WTC11 (cell line): ENCODE data around the gene TPCN2. TPM values are rescaled to one million over a fixed set of nuclear protein-coding genes. Genes with fewer than 3 reads are reported as not detected.
A peak's percentile ranks its signal among the peaks of the same experiment; 100 is the strongest.

Experiments used
- ATAC-seq: fragments of 200-7000 bp; cut with Tn5 transposase; 2 replicates; pipeline ENCODE4 v1.10.0; 2021; ENCODE audit warnings: mild to moderate bottlenecking, moderate library complexity
- CTCF ChIA-PET: fragments of 300-600 bp; sonication (Branson Sonifier 250); formaldehyde crosslinking; loops from one replicate; lab custom pipeline; 2021; ENCODE audit warnings: antibody characterized with exemption; lab: Charles Lee
- POLR2A ChIA-PET: fragments of 350-600 bp; sonication (Branson Sonifier 250); formaldehyde crosslinking; loops from one replicate; lab custom pipeline; 2021; ENCODE audit warnings: antibody characterized with exemption; lab: Charles Lee
- DNase-seq: peaks from one replicate; pipeline ENCODE4 v3.0.0; 2021; ENCODE audit warnings: low spot score
- H3K27ac Mint-ChIP-seq: 2 replicates; pipeline ENCODE4 v1.8.0; 2021; ENCODE audit warnings: mixed read lengths
- H3K27me3 Mint-ChIP-seq: 2 replicates; pipeline ENCODE4 v1.8.0; 2021; ENCODE audit warnings: low read depth, mild to moderate bottlenecking, moderate library complexity, mixed read lengths
- H3K36me3 Mint-ChIP-seq: 2 replicates; pipeline ENCODE4 v1.8.0; 2021; ENCODE audit warnings: mixed read lengths
- H3K4me1 Mint-ChIP-seq: 2 replicates; pipeline ENCODE4 v1.8.0; 2022; ENCODE audit warnings: mixed read lengths
- H3K4me3 Mint-ChIP-seq: 2 replicates; pipeline ENCODE4 v1.8.0; 2021; ENCODE audit warnings: mild to moderate bottlenecking, moderate library complexity, mixed read lengths
- H3K9me3 Mint-ChIP-seq: 2 replicates; pipeline ENCODE4 v1.8.0; 2021; ENCODE audit warnings: mixed read lengths
- ATF1 ChIP-seq: sonication (generic); formaldehyde crosslinking; IDR thresholded peaks from 2 replicates; pipeline ENCODE4 v1.8.1; 2023; ENCODE audit warnings: mild to moderate bottlenecking, moderate library complexity, missing genetic modification reagents
- CREB1 ChIP-seq: sonication (generic); formaldehyde crosslinking; IDR thresholded peaks from 2 replicates; pipeline ENCODE4 v1.8.0; 2023; ENCODE audit warnings: mild to moderate bottlenecking, missing genetic modification reagents
- ETV6 ChIP-seq: sonication (generic); formaldehyde crosslinking; IDR thresholded peaks from 2 replicates; pipeline ENCODE4 v1.8.1; 2022; ENCODE audit warnings: mild to moderate bottlenecking, missing genetic modification reagents
- HMGA2 ChIP-seq: fragments of 250-450 bp; sonication (Bioruptor Pico); IDR thresholded peaks from 2 replicates; pipeline ENCODE4 v1.4.0; 2021; ENCODE audit warnings: mild to moderate bottlenecking, moderate library complexity
- IRF2 ChIP-seq: sonication (generic); formaldehyde crosslinking; IDR thresholded peaks from 2 replicates; pipeline ENCODE4 v1.8.0; 2022; ENCODE audit warnings: low read depth, missing genetic modification reagents, borderline replicate concordance
- JAZF1 ChIP-seq: fragments of 250-450 bp; sonication (Bioruptor Pico); IDR thresholded peaks from 2 replicates; pipeline ENCODE4 v1.9.0; 2021; ENCODE audit warnings: moderate library complexity, mild to moderate bottlenecking, inconsistent platforms
- KAT7 ChIP-seq: sonication (generic); formaldehyde crosslinking; IDR thresholded peaks from 2 replicates; pipeline ENCODE4 v1.8.1; 2023; ENCODE audit warnings: missing genetic modification reagents, mild to moderate bottlenecking, borderline replicate concordance
- MYBL2 ChIP-seq: sonication (generic); formaldehyde crosslinking; IDR thresholded peaks from 2 replicates; pipeline ENCODE4 v1.8.1; 2023; ENCODE audit warnings: mild to moderate bottlenecking, moderate library complexity, missing genetic modification reagents
- NR2C2 ChIP-seq: sonication (generic); formaldehyde crosslinking; IDR thresholded peaks from 2 replicates; pipeline ENCODE4 v1.8.0; 2022; ENCODE audit warnings: mild to moderate bottlenecking, missing genetic modification reagents
- NR3C1 ChIP-seq: sonication (generic); formaldehyde crosslinking; conservative IDR thresholded peaks from 2 replicates; pipeline ENCODE4 v1.8.1; 2023; ENCODE audit warnings: low read depth, mild to moderate bottlenecking, missing genetic modification reagents
- PRRX2 ChIP-seq: fragments of 250-450 bp; sonication (Bioruptor Pico); IDR thresholded peaks from 2 replicates; pipeline ENCODE4 v1.8.0; 2021; ENCODE audit warnings: mild to moderate bottlenecking
- SP1 ChIP-seq: sonication (generic); formaldehyde crosslinking; conservative IDR thresholded peaks from 2 replicates; pipeline ENCODE4 v1.8.1; 2022; ENCODE audit warnings: missing genetic modification reagents
- TEAD1 ChIP-seq: sonication (generic); formaldehyde crosslinking; IDR thresholded peaks from 2 replicates; pipeline ENCODE4 v1.8.0; 2022; ENCODE audit warnings: mild to moderate bottlenecking, missing genetic modification reagents
- USF1 ChIP-seq: sonication (generic); formaldehyde crosslinking; IDR thresholded peaks from 2 replicates; pipeline ENCODE4 v1.8.0; 2022; ENCODE audit warnings: mild to moderate bottlenecking, missing genetic modification reagents
- ZNF219 ChIP-seq: sonication (generic); formaldehyde crosslinking; IDR thresholded peaks from 2 replicates; pipeline ENCODE4 v1.8.0; 2023; ENCODE audit warnings: missing genetic modification reagents, mild to moderate bottlenecking, borderline replicate concordance
- ZNF416 ChIP-seq: fragments of 250-450 bp; sonication (Bioruptor Pico); IDR thresholded peaks from 2 replicates; pipeline ENCODE4 v1.9.0; 2021; ENCODE audit warnings: mild to moderate bottlenecking, inconsistent platforms
- total RNA-seq: library from RNA; stranded (reverse); gene quantifications from 3 replicates; pipeline ENCODE4 v1.2.3, GENCODE V29; 2021
- TF ChIP-seq, protein P1 (sequence below): sonication (generic); formaldehyde crosslinking; IDR thresholded peaks from 2 replicates; pipeline ENCODE4 v1.8.0; 2023; ENCODE audit warnings: mild to moderate bottlenecking, missing genetic modification reagents
- TF ChIP-seq, protein P2 (sequence below): fragments of 200-600 bp; IDR thresholded peaks from 2 replicates; pipeline ENCODE4 v1.8.0; 2022; ENCODE audit warnings: antibody characterized with exemption
- TF ChIP-seq, protein P3 (sequence below): sonication (generic); formaldehyde crosslinking; conservative IDR thresholded peaks from 2 replicates; pipeline ENCODE4 v1.8.1; 2023; ENCODE audit warnings: mild to moderate bottlenecking, low read depth, missing genetic modification reagents, moderate library complexity
- TF ChIP-seq, protein P4 (sequence below): sonication (generic); formaldehyde crosslinking; conservative IDR thresholded peaks from 2 replicates; pipeline ENCODE4 v1.8.1; 2022; ENCODE audit warnings: mild to moderate bottlenecking, missing genetic modification reagents

Gene TPCN2
- total RNA-seq, 1 experiment from 2014 or later: 24.6 TPM

GRCh38 chr11:69003301-69003865 is 45.3 kb upstream of the TPCN2 start:
- Mint-ChIP-seq H3K4me3 (no peak overlapping the region), H3K36me3 (no peaks in the 10 kb centered on the region), H3K4me1 (peaks cover 13% of the 10 kb centered on the region), H3K27ac (no peak overlapping the region), H3K27me3 (no peaks in the 10 kb centered on the region), H3K9me3 (no peaks in the 10 kb centered on the region)
- DNase-seq (peak; percentile 3), ATAC-seq (no peak)
- CTCF ChIA-PET: interaction anchor here (1.3 to 3.2 kb wide), 4 partner anchors 9 to 113 kb away, joined by 3 to 14 read pairs (median 6); no protein-coding TSS in a partner anchor
- TF ChIP-seq JAZF1: no peak
- TF ChIP-seq TEAD1: no peak
- no peak for TF ChIP-seq IRF2 (CRISPR knock-in tag)
- TF ChIP-seq ATF1 (CRISPR knock-in tag): no peak
- no peak for TF ChIP-seq NR3C1 (CRISPR knock-in tag)
- POLR2A ChIA-PET: interaction anchor here (1.0 kb wide), 1 partner anchor 11 kb away, joined by 4 read pairs; no protein-coding TSS in a partner anchor

GRCh38 chr11:69003866-69004367 is 44.8 kb upstream of the TPCN2 start:
- ChIA-PET CTCF (interaction anchor here (0.9 to 1.4 kb wide), 2 partner anchors 41 to 54 kb away, joined by 3 read pairs; no protein-coding TSS in a partner anchor), POLR2A (no interaction called here)
- Mint-ChIP-seq H3K36me3 (no peaks in the 10 kb centered on the region), H3K27me3 (no peaks in the 10 kb centered on the region), H3K9me3 (no peaks in the 10 kb centered on the region), H3K27ac (no peak overlapping the region; the same call in 1 of the 2 replicates), H3K4me3 (no peak overlapping the region), H3K4me1 (peaks cover 12% of the 10 kb centered on the region)
- no peak for TF ChIP-seq USF1 (CRISPR knock-in tag)
- TF ChIP-seq, protein P1, sequence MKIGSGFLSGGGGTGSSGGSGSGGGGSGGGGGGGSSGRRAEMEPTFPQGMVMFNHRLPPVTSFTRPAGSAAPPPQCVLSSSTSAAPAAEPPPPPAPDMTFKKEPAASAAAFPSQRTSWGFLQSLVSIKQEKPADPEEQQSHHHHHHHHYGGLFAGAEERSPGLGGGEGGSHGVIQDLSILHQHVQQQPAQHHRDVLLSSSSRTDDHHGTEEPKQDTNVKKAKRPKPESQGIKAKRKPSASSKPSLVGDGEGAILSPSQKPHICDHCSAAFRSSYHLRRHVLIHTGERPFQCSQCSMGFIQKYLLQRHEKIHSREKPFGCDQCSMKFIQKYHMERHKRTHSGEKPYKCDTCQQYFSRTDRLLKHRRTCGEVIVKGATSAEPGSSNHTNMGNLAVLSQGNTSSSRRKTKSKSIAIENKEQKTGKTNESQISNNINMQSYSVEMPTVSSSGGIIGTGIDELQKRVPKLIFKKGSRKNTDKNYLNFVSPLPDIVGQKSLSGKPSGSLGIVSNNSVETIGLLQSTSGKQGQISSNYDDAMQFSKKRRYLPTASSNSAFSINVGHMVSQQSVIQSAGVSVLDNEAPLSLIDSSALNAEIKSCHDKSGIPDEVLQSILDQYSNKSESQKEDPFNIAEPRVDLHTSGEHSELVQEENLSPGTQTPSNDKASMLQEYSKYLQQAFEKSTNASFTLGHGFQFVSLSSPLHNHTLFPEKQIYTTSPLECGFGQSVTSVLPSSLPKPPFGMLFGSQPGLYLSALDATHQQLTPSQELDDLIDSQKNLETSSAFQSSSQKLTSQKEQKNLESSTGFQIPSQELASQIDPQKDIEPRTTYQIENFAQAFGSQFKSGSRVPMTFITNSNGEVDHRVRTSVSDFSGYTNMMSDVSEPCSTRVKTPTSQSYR: no peak
- TF ChIP-seq ZNF219 (CRISPR knock-in tag): no peak
- TF ChIP-seq, protein P2, sequence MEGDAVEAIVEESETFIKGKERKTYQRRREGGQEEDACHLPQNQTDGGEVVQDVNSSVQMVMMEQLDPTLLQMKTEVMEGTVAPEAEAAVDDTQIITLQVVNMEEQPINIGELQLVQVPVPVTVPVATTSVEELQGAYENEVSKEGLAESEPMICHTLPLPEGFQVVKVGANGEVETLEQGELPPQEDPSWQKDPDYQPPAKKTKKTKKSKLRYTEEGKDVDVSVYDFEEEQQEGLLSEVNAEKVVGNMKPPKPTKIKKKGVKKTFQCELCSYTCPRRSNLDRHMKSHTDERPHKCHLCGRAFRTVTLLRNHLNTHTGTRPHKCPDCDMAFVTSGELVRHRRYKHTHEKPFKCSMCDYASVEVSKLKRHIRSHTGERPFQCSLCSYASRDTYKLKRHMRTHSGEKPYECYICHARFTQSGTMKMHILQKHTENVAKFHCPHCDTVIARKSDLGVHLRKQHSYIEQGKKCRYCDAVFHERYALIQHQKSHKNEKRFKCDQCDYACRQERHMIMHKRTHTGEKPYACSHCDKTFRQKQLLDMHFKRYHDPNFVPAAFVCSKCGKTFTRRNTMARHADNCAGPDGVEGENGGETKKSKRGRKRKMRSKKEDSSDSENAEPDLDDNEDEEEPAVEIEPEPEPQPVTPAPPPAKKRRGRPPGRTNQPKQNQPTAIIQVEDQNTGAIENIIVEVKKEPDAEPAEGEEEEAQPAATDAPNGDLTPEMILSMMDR: no peak
- TF ChIP-seq HMGA2: no peak
- TF ChIP-seq ETV6 (CRISPR knock-in tag): no peak
- TF ChIP-seq NR2C2 (CRISPR knock-in tag): no peak
- no peak for TF ChIP-seq MYBL2 (CRISPR knock-in tag)
- no peak for TF ChIP-seq PRRX2 (CRISPR knock-in tag)
- no peak for TF ChIP-seq JAZF1
- no peak for TF ChIP-seq NR3C1 (CRISPR knock-in tag)
- TF ChIP-seq CREB1 (CRISPR knock-in tag): no peak
- TF ChIP-seq KAT7 (CRISPR knock-in tag): no peak
- TF ChIP-seq, protein P3, sequence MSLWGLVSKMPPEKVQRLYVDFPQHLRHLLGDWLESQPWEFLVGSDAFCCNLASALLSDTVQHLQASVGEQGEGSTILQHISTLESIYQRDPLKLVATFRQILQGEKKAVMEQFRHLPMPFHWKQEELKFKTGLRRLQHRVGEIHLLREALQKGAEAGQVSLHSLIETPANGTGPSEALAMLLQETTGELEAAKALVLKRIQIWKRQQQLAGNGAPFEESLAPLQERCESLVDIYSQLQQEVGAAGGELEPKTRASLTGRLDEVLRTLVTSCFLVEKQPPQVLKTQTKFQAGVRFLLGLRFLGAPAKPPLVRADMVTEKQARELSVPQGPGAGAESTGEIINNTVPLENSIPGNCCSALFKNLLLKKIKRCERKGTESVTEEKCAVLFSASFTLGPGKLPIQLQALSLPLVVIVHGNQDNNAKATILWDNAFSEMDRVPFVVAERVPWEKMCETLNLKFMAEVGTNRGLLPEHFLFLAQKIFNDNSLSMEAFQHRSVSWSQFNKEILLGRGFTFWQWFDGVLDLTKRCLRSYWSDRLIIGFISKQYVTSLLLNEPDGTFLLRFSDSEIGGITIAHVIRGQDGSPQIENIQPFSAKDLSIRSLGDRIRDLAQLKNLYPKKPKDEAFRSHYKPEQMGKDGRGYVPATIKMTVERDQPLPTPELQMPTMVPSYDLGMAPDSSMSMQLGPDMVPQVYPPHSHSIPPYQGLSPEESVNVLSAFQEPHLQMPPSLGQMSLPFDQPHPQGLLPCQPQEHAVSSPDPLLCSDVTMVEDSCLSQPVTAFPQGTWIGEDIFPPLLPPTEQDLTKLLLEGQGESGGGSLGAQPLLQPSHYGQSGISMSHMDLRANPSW (CRISPR knock-in tag): no peak
- TF ChIP-seq ZNF416: no peak
- no peak for TF ChIP-seq SP1
- TF ChIP-seq, protein P4, sequence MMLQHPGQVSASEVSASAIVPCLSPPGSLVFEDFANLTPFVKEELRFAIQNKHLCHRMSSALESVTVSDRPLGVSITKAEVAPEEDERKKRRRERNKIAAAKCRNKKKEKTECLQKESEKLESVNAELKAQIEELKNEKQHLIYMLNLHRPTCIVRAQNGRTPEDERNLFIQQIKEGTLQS (CRISPR knock-in tag): no peak
- no peak for ATAC-seq
- DNase-seq: no peak
